Mesenchymal stem cell (in vitro differentiated cells and primary cell): Measurements from ENCODE around the gene UBTF.

ENCODE experiments used
- DNase-seq: peaks from one replicate; pipeline ENCODE4 v3.0.0-alpha.2; 2013
- H2AFZ ChIP-seq: one replicate; pipeline ENCODE4 v1.6.1; 2013; ENCODE audit warnings: low read depth, mild to moderate bottlenecking, control low read depth, inconsistent platforms, low read length, moderate library complexity
- H2AK5ac ChIP-seq: 2 replicates; pipeline ENCODE4 v1.6.1; 2013; ENCODE audit warnings: low read length, moderate library complexity, mild to moderate bottlenecking, inconsistent platforms; ENCODE audit not compliant: severe bottlenecking
- H2BK120ac ChIP-seq: one replicate; pipeline ENCODE4 v1.6.1; 2013; ENCODE audit warnings: low read depth, mild to moderate bottlenecking, inconsistent platforms, low read length, moderate library complexity
- H2BK12ac ChIP-seq, 2 experiments: one replicate each; pipeline ENCODE4 v1.6.1; 2013; ENCODE audit warnings: inconsistent platforms in 2 of 2, low read length in 2 of 2, mild to moderate bottlenecking in 2 of 2, moderate library complexity in 2 of 2, control low read depth in 1 of 2
- H2BK15ac ChIP-seq: one replicate; pipeline ENCODE4 v1.6.1; 2013; ENCODE audit warnings: mild to moderate bottlenecking, low read depth, inconsistent platforms; ENCODE audit not compliant: poor library complexity, severe bottlenecking
- H2BK5ac ChIP-seq: 2 replicates; pipeline ENCODE4 v1.6.1; 2013; ENCODE audit warnings: low read depth, mild to moderate bottlenecking, low read length, control low read depth, inconsistent platforms; ENCODE audit not compliant: poor library complexity, severe bottlenecking
- H3K14ac ChIP-seq, 2 experiments: one replicate each; pipeline ENCODE4 v1.6.1; 2013; ENCODE audit warnings: inconsistent platforms in 2 of 2, low read length in 2 of 2, control low read depth in 1 of 2, mild to moderate bottlenecking in 1 of 2, moderate library complexity in 1 of 2
- H3K18ac ChIP-seq, 2 experiments: one replicate each; pipeline ENCODE4 v1.6.1; 2013; ENCODE audit warnings: inconsistent platforms in 2 of 2, low read length in 2 of 2, control low read depth in 1 of 2, low read depth in 1 of 2, mild to moderate bottlenecking in 1 of 2
- H3K23ac ChIP-seq, 2 experiments: one replicate each; pipeline ENCODE4 v1.6.1; 2013; ENCODE audit warnings: inconsistent platforms in 2 of 2, low read length in 2 of 2, mild to moderate bottlenecking in 2 of 2, moderate library complexity in 2 of 2, control low read depth in 1 of 2
- H3K27ac ChIP-seq: 2 replicates; pipeline ENCODE4 v1.5.1; 2013; ENCODE audit warnings: mild to moderate bottlenecking, moderate library complexity, low read length, control low read depth, inconsistent platforms; ENCODE audit not compliant: poor library complexity, severe bottlenecking
- H3K27me3 ChIP-seq, 2 experiments: 2 replicates each; pipeline versions ENCODE4 v1.6.1 to v1.7.0; 2013; ENCODE audit warnings: low read length in 2 of 2, mild to moderate bottlenecking in 2 of 2, moderate library complexity in 2 of 2, control low read depth in 1 of 2, inconsistent platforms in 1 of 2; ENCODE audit not compliant: control insufficient read depth in 1 of 2, insufficient read depth in 1 of 2
- H3K36me3 ChIP-seq, 2 experiments: 2 replicates each; pipeline versions ENCODE4 v1.6.1 to v1.7.0; 2013; ENCODE audit warnings: low read length in 2 of 2, control low read depth in 1 of 2, inconsistent platforms in 1 of 2, low read depth in 1 of 2, mild to moderate bottlenecking in 1 of 2; ENCODE audit not compliant: insufficient read depth in 2 of 2, control insufficient read depth in 1 of 2
- H3K4ac ChIP-seq, 2 experiments: one replicate each; pipeline ENCODE4 v1.6.1; 2013; ENCODE audit warnings: inconsistent platforms in 2 of 2, low read length in 2 of 2, mild to moderate bottlenecking in 2 of 2, moderate library complexity in 2 of 2, control low read depth in 1 of 2, low read depth in 1 of 2
- H3K4me1 ChIP-seq: 2 replicates; pipeline ENCODE4 v1.6.1; 2013; ENCODE audit warnings: low read depth, low read length, control low read depth; ENCODE audit not compliant: control insufficient read depth, insufficient read depth
- H3K4me2 ChIP-seq: 2 replicates; pipeline ENCODE4 v1.6.1; 2013; ENCODE audit warnings: low read length, mild to moderate bottlenecking, inconsistent platforms; ENCODE audit not compliant: poor library complexity, severe bottlenecking
- H3K4me3 ChIP-seq, 2 experiments: 2 replicates each; pipeline versions ENCODE4 v1.5.1 to v1.7.0; 2013; ENCODE audit warnings: low read length in 2 of 2, mild to moderate bottlenecking in 2 of 2, control low read depth in 1 of 2, low read depth in 1 of 2; ENCODE audit not compliant: insufficient read depth in 1 of 2
- H3K79me1 ChIP-seq: replicated peaks from 2 replicates; pipeline ENCODE4 v1.6.1; 2013; ENCODE audit warnings: mild to moderate bottlenecking, control low read depth, low read length, inconsistent platforms; ENCODE audit not compliant: poor library complexity, severe bottlenecking
- H3K9ac ChIP-seq: 2 replicates; pipeline ENCODE4 v1.7.0; 2013; ENCODE audit warnings: mild to moderate bottlenecking, low read length, moderate library complexity
- H3K9me3 ChIP-seq: 2 replicates; pipeline ENCODE4 v1.7.0; 2013; ENCODE audit warnings: mild to moderate bottlenecking, low read length; ENCODE audit not compliant: control insufficient read depth
- H4K8ac ChIP-seq: one replicate; pipeline ENCODE4 v1.6.1; 2013; ENCODE audit warnings: inconsistent platforms, mild to moderate bottlenecking, low read length, moderate library complexity
- H4K91ac ChIP-seq: one replicate; pipeline ENCODE4 v1.6.1; 2013; ENCODE audit warnings: mild to moderate bottlenecking, low read length, inconsistent platforms
- WGBS: methylation state at CpG from one replicate; pipeline ENCODE4 v1.1.7; 2013; ENCODE audit warnings: mixed read lengths; 5-methylcytosine and 5-hydroxymethylcytosine counted together

The UBTF gene

GRCh38 chr17:44258811-44259351, 39.4 kb upstream of the UBTF start:
- H3K9me3 ChIP-seq, result no peaks in the 10 kb centered on the region
- H3K27ac ChIP-seq, result no peak overlapping the region
- 78% methylated on average over 17 of the region's 17 CpGs for WGBS
- no peak overlapping the region for H3K18ac ChIP-seq
- peaks cover 33 to 64% of the 10 kb centered on the region in 2 experiments for H3K27me3 ChIP-seq
- DNase-seq, result no peak
- H3K23ac ChIP-seq, result no peak overlapping the region
- no peaks in the 10 kb centered on the region for H3K36me3 ChIP-seq
- no peak overlapping the region for H2AFZ ChIP-seq
- H3K9ac ChIP-seq, result no peak overlapping the region
- no peak overlapping the region for H4K8ac ChIP-seq
- no peak overlapping the region for H2BK120ac ChIP-seq
- no peak overlapping the region for H3K14ac ChIP-seq
- no peak overlapping the region for H2BK5ac ChIP-seq
- no peak overlapping the region for H3K4me3 ChIP-seq
- H3K4ac ChIP-seq, result no peak overlapping the region
- no peak overlapping the region for H3K4me2 ChIP-seq
- no peak overlapping the region for H2BK15ac ChIP-seq
- no peak overlapping the region for H2BK12ac ChIP-seq
- H2AK5ac ChIP-seq, result no peak overlapping the region
- H3K4me1 ChIP-seq, result peaks cover 5% of the 10 kb centered on the region
- H4K91ac ChIP-seq, result no peak overlapping the region
- no peaks in the 10 kb centered on the region for H3K79me1 ChIP-seq

GRCh38 chr17:44257815-44258760, 38.6 kb upstream of the UBTF start:
- H4K8ac ChIP-seq, result no peak overlapping the region
- no peak overlapping the region for H3K9ac ChIP-seq
- no peak overlapping the region for H3K18ac ChIP-seq
- peaks cover 26 to 58% of the 10 kb centered on the region in 2 experiments for H3K27me3 ChIP-seq
- H3K9me3 ChIP-seq, result no peaks in the 10 kb centered on the region
- 90% methylated on average over 22 of the region's 23 CpGs for WGBS
- H2BK120ac ChIP-seq, result no peak overlapping the region
- H2BK15ac ChIP-seq, result no peak overlapping the region
- DNase-seq, result no peak
- H3K27ac ChIP-seq, result no peak overlapping the region
- no peak overlapping the region for H3K4me3 ChIP-seq
- no peak overlapping the region for H2AK5ac ChIP-seq
- no peak overlapping the region for H3K4ac ChIP-seq
- no peak overlapping the region for H2BK12ac ChIP-seq
- no peaks in the 10 kb centered on the region for H3K36me3 ChIP-seq
- H3K4me2 ChIP-seq, result no peak overlapping the region
- no peak overlapping the region for H2AFZ ChIP-seq
- H3K14ac ChIP-seq, result no peak overlapping the region
- H3K23ac ChIP-seq, result no peak overlapping the region
- no peaks in the 10 kb centered on the region for H3K79me1 ChIP-seq
- H4K91ac ChIP-seq, result no peak overlapping the region
- H2BK5ac ChIP-seq, result no peak overlapping the region
- H3K4me1 ChIP-seq, result peaks cover 5% of the 10 kb centered on the region

DNA sequence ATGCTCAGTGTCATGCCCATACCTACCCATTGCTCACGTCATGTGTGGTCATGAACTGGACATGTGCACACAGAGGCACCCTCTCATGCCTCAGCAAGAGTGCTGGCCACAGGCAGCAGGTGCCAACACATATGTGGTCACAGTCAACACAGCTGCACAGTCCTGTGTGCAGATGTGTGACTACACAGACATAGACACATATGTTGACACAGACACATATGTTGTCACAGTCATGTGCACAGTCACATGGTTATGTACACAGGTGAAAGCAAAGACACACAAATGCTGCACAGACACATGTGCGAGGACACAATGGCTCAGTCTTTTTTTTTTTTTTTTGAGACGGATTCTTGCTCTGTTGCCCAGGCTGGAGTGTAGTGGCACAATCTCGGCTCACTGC, 37.2 kb upstream of the UBTF start:
- no peak overlapping the region for H3K4me3 ChIP-seq

DNA sequence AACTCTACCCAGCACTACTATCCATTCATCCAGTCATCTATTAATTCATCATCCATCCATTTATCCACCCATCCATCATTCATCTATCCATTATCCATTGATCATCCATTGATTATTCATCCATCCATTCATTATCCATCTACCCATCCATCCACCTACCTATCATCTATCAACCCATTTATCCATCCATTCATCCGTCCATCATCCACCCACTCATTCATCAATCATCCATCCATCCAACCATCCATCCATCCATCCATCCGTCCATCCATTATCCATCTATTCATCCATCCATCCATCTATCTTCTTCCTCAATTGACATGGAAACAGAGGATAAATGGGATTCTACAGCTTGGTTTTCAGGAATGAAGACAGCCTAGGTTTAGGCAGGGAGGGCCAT, 36.4 kb upstream of the UBTF start:
- H4K91ac ChIP-seq, result no peak overlapping the region
- no peak overlapping the region for H3K23ac ChIP-seq
- peaks cover 18 to 46% of the 10 kb centered on the region in 2 experiments for H3K27me3 ChIP-seq
- peaks cover 5% of the 10 kb centered on the region for H3K4me1 ChIP-seq
- H3K27ac ChIP-seq, result no peak overlapping the region
- H2AK5ac ChIP-seq, result no peak overlapping the region
- H3K9me3 ChIP-seq, result no peaks in the 10 kb centered on the region
- no peak overlapping the region for H2BK15ac ChIP-seq
- no peak overlapping the region for H2AFZ ChIP-seq
- H2BK12ac ChIP-seq, result no peak overlapping the region
- H3K14ac ChIP-seq, result no peak overlapping the region
- H3K18ac ChIP-seq, result no peak overlapping the region
- no peak for DNase-seq
- no peak overlapping the region for H3K4me2 ChIP-seq
- H3K36me3 ChIP-seq, result no peaks in the 10 kb centered on the region
- WGBS, result 89% methylated on average over 2 of the region's 2 CpGs
- H3K79me1 ChIP-seq, result no peaks in the 10 kb centered on the region
- H3K4ac ChIP-seq, result no peak overlapping the region
- H2BK5ac ChIP-seq, result no peak overlapping the region
- H2BK120ac ChIP-seq, result no peak overlapping the region
- H3K9ac ChIP-seq, result no peak overlapping the region
- H3K4me3 ChIP-seq, result no peak overlapping the region
- H4K8ac ChIP-seq, result no peak overlapping the region

More for the DNA sequence above, 37.2 kb upstream of the UBTF start:
- Histone ChIP-seq H3K23ac (no peak overlapping the region), H3K27me3 (peaks cover 18 to 49% of the 10 kb centered on the region in 2 experiments), H3K4ac (no peak overlapping the region), H2BK15ac (no peak overlapping the region), H3K27ac (no peak overlapping the region), H4K91ac (no peak overlapping the region), H2AK5ac (no peak overlapping the region), H2BK120ac (no peak overlapping the region), H3K4me2 (no peak overlapping the region), H2AFZ (no peak overlapping the region), H3K9me3 (no peaks in the 10 kb centered on the region), H3K36me3 (no peaks in the 10 kb centered on the region), H3K9ac (no peak overlapping the region), H4K8ac (no peak overlapping the region), H3K4me1 (peaks cover 5% of the 10 kb centered on the region), H3K14ac (no peak overlapping the region), H2BK5ac (no peak overlapping the region), H3K79me1 (no peaks in the 10 kb centered on the region), H2BK12ac (no peak overlapping the region), H3K18ac (no peak overlapping the region)
- 65% methylated on average over 3 of the region's 4 CpGs for WGBS
- no peak for DNase-seq
